ENCODE measurements around the gene NAV3. TPM values are rescaled to one million over a fixed set of nuclear protein-coding genes. Genes with fewer than 3 reads are reported as not detected.

Gene NAV3
- total RNA-seq, 1 experiment from 2014 or later = 4.1 TPM

GRCh38 chr12:77963576-77964178 lies 133.0 kb downstream of the NAV3 start:
- H3K36me3 Mint-ChIP-seq (ENCODE audit: insufficient read depth, unreplicated experiment) = no peaks in the 10 kb centered on the region
- intact Hi-C loops (cut with micrococcal nuclease; ENCODE audit: unreplicated experiment) = no loop called here
- no peak overlapping the region for H3K27ac Mint-ChIP-seq (ENCODE audit: unreplicated experiment)
- no peak for DNase-seq
- TF ChIP-seq CTCF (IDR thresholded peaks at IDR 0.05; ENCODE audit: unreplicated experiment) = no peak
- no peak overlapping the region for H3K4me3 Mint-ChIP-seq (ENCODE audit: low read depth, unreplicated experiment)
- no peaks in the 10 kb centered on the region for H3K27me3 Mint-ChIP-seq (ENCODE audit: unreplicated experiment)
- BruUV-seq (replicated peaks) = no TSS peak
- CTCF ChIA-PET = no interaction called here
- no peaks in the 10 kb centered on the region for H3K4me1 Mint-ChIP-seq (ENCODE audit: low read depth, unreplicated experiment)
- H3K9me3 Mint-ChIP-seq (ENCODE audit: low read depth, unreplicated experiment) = peaks cover 7% of the 10 kb centered on the region

DNA sequence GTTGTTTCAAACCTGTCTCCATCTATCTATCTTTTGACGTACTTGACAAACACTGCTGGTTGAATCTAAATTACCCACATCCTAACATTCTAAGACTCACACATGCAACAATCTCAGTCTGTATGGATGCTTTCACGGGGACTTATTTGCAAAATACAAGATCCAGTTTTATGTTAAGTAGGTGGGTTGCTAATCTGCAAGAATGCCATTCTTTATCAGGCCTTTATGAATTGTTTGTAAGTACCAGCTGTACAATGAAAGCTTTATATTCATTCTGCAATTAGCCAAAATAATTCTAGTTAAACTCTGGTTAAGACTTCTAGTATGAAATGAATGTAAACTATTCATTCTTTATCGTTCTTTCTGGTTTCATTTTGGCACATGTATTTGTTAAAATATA lies 135.1 kb downstream of the NAV3 start:
- H3K9me3 Mint-ChIP-seq (ENCODE audit: low read depth, unreplicated experiment) = peaks cover 7% of the 10 kb centered on the region
- no peaks in the 10 kb centered on the region for H3K36me3 Mint-ChIP-seq (ENCODE audit: insufficient read depth, unreplicated experiment)
- H3K4me1 Mint-ChIP-seq (ENCODE audit: low read depth, unreplicated experiment) = no peaks in the 10 kb centered on the region
- intact Hi-C loops (cut with micrococcal nuclease; ENCODE audit: unreplicated experiment) = no loop called here
- no peak overlapping the region for H3K4me3 Mint-ChIP-seq (ENCODE audit: low read depth, unreplicated experiment)
- H3K27ac Mint-ChIP-seq (ENCODE audit: unreplicated experiment) = no peak overlapping the region
- no peak for TF ChIP-seq CTCF (IDR thresholded peaks at IDR 0.05; ENCODE audit: unreplicated experiment)
- no peaks in the 10 kb centered on the region for H3K27me3 Mint-ChIP-seq (ENCODE audit: unreplicated experiment)
- no peak for DNase-seq
- BruUV-seq (replicated peaks) = no TSS peak
- CTCF ChIA-PET = no interaction called here

DNA sequence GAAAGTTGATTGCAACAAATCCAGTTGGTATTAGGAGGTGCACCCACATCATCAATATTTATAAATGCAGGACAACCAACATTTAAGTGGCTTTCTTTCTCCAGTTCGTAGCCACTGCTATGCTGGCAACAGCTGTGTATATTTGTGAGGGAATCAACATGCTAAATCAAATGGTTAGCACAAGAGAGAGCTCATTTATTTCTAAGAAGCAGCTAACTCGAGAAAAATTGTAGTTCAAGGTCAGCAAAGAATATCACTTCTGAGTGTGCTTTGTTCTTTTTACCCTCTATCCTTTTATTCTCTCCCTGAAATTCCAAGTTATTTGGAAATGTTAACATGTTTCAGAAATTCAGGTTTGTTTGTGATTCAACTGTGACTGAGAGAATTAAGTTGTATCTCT lies 137.3 kb downstream of the NAV3 start:
- CTCF ChIA-PET = no interaction called here
- Mint-ChIP-seq H3K4me3 (ENCODE audit: low read depth, unreplicated experiment) (no peak overlapping the region), H3K4me1 (ENCODE audit: low read depth, unreplicated experiment) (no peaks in the 10 kb centered on the region), H3K27me3 (ENCODE audit: unreplicated experiment) (no peaks in the 10 kb centered on the region), H3K9me3 (ENCODE audit: low read depth, unreplicated experiment) (no peaks in the 10 kb centered on the region), H3K36me3 (ENCODE audit: insufficient read depth, unreplicated experiment) (no peaks in the 10 kb centered on the region), H3K27ac (ENCODE audit: unreplicated experiment) (no peak overlapping the region)
- no peak for DNase-seq
- no peak for TF ChIP-seq CTCF (IDR thresholded peaks at IDR 0.05; ENCODE audit: unreplicated experiment)
- intact Hi-C loops (cut with micrococcal nuclease; ENCODE audit: unreplicated experiment) = no loop called here
- no TSS peak for BruUV-seq (replicated peaks)

DNA sequence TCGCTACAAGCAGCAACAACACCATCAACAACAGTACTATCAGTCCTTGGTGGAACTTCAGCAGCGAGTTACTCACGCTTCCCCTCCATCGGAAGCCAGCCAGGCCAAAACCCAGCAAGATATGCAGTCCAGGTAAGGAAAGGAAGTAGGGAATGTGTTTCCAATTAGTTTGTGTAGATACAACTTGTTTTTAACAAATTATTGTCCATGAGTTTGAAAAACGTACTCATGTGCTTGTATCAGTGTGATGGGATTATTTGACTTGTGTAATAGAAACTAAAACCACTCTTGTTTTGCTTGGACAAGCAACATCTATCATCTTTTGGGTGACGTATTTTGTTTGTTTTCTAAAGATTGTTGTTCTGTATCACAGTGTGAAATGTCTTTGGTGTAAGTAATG lies 137.9 kb downstream of the NAV3 start:
- no peak overlapping the region for H3K4me3 Mint-ChIP-seq (ENCODE audit: low read depth, unreplicated experiment)
- H3K27me3 Mint-ChIP-seq (ENCODE audit: unreplicated experiment) = no peaks in the 10 kb centered on the region
- BruUV-seq (replicated peaks) = no TSS peak
- H3K4me1 Mint-ChIP-seq (ENCODE audit: low read depth, unreplicated experiment) = no peaks in the 10 kb centered on the region
- no peaks in the 10 kb centered on the region for H3K36me3 Mint-ChIP-seq (ENCODE audit: insufficient read depth, unreplicated experiment)
- no peak for TF ChIP-seq CTCF (IDR thresholded peaks at IDR 0.05; ENCODE audit: unreplicated experiment)
- DNase-seq = no peak
- CTCF ChIA-PET = no interaction called here
- no peaks in the 10 kb centered on the region for H3K9me3 Mint-ChIP-seq (ENCODE audit: low read depth, unreplicated experiment)
- intact Hi-C loops (cut with micrococcal nuclease; ENCODE audit: unreplicated experiment) = no loop called here
- H3K27ac Mint-ChIP-seq (ENCODE audit: unreplicated experiment) = no peak overlapping the region

All from Calu3 (cell line).